Activated T-cell treated with anti-CD3 and anti-CD28 coated beads for 1 hour (primary cell): Measurements from ENCODE around the gene EIF2D.
A peak's percentile ranks its signal among the peaks of the same experiment; 100 is the strongest.

Source experiments
- DNase-seq: peaks from one replicate; pipeline ENCODE4 v3.0.0-alpha.2; 2020; ENCODE audit warnings: low read depth

EIF2D gene

GRCh38 chr1:206545351-206545750, 66.9 kb downstream of the EIF2D start:
- no peak for DNase-seq

- DNase-seq, result peak; percentile 86
These were observed 67.6 kb downstream of the EIF2D start for GRCh38 chr1:206544562-206545257.
